ENCODE measurements around the gene CCDC120.

Gene CCDC120

DNA sequence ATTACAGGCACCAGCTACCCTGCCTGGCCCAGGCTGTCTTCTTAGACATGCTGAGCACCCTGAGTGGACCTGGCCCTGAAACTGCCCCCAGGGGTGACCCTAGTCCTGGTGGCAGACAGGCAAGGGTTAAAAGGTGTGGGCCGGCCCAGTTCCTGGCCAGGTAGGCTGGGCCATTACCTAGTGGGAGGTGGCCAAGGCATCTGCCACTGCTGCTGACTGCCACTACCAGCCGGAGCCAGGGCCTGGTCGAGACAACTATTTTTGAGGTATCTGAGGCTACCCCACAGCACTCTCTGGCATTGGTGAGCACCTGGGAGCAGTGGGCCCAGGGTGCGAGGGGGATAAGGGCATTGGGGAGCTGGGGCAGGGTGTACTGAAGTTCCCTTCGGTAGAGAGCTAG is at the start of gene CCDC120:
Gene CCDC120 (plus strand): TSS at position 206 of the 400 bp plus-strand sequence. CDS start 3,043 bp downstream, outside the sequence.
- DNase-seq (ENCODE audit: low read depth): peak; percentile 60
- TF ChIP-seq, protein P1, sequence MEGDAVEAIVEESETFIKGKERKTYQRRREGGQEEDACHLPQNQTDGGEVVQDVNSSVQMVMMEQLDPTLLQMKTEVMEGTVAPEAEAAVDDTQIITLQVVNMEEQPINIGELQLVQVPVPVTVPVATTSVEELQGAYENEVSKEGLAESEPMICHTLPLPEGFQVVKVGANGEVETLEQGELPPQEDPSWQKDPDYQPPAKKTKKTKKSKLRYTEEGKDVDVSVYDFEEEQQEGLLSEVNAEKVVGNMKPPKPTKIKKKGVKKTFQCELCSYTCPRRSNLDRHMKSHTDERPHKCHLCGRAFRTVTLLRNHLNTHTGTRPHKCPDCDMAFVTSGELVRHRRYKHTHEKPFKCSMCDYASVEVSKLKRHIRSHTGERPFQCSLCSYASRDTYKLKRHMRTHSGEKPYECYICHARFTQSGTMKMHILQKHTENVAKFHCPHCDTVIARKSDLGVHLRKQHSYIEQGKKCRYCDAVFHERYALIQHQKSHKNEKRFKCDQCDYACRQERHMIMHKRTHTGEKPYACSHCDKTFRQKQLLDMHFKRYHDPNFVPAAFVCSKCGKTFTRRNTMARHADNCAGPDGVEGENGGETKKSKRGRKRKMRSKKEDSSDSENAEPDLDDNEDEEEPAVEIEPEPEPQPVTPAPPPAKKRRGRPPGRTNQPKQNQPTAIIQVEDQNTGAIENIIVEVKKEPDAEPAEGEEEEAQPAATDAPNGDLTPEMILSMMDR (IDR thresholded peaks at IDR 0.05; ENCODE audit: insufficient read depth, low read depth, low read length, missing control alignments): no peak
- peak within 1 kb of the TSS; percentile 69 for H3K4me3 ChIP-seq (ENCODE audit: low read length)

GRCh38 chrX:49019050-49019449 is 39.7 kb upstream of the CCDC120 start:
- DNase-seq (ENCODE audit: low read depth): no peak
- TF ChIP-seq, protein P1 (IDR thresholded peaks at IDR 0.05; ENCODE audit: insufficient read depth, low read depth, low read length, missing control alignments): no peak
- H3K4me3 ChIP-seq (ENCODE audit: low read length): no peak overlapping the region

DNA sequence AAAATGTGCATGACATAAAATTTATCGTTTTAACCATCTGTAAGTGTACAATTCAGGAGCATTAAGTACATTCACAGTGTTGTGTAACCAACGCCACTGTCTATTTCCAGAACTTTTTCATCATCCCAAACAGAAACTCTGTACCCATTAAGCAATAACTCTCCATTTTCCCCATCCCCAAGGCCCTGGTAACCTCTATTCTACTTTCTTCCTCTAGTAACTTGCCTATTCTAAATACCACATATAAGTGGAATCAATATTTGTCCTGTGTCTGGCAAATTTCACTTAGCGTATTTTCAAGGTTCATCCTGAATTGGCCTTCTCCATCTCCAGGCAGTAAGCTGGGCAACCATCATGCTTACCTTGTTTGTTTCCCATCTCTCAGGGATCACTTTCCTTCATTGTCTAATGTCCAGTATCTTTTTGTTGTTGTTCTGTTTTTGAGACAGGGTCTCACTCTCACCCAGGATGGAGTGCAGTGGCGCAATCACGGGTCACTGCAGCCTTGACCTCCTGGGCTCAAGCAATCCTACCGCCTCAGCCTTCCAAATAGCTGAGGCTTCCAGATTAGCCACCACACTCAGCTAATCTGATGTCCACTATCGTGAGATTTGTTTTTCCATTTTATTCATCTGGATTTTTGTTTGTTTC is 39.1 kb upstream of the CCDC120 start:
- no peak overlapping the region for H3K4me3 ChIP-seq (ENCODE audit: low read length)
- no peak for DNase-seq (ENCODE audit: low read depth)
- TF ChIP-seq, protein P1 (IDR thresholded peaks at IDR 0.05; ENCODE audit: insufficient read depth, low read depth, low read length, missing control alignments): no peak

GRCh38 chrX:49029876-49030275 is 28.9 kb upstream of the CCDC120 start:
- TF ChIP-seq, protein P1 (IDR thresholded peaks at IDR 0.05; ENCODE audit: insufficient read depth, low read depth, low read length, missing control alignments): no peak
- DNase-seq (ENCODE audit: low read depth): peak; percentile 88

GRCh38 chrX:49030283-49030682 is 28.5 kb upstream of the CCDC120 start:
- DNase-seq (ENCODE audit: low read depth): no peak
- no peak overlapping the region for H3K4me3 ChIP-seq (ENCODE audit: low read length)
- TF ChIP-seq, protein P1 (IDR thresholded peaks at IDR 0.05; ENCODE audit: insufficient read depth, low read depth, low read length, missing control alignments): no peak

More at GRCh38 chrX:49029876-49030275, 28.9 kb upstream of the CCDC120 start:
- no peak overlapping the region for H3K4me3 ChIP-seq (ENCODE audit: low read length)

DNA sequence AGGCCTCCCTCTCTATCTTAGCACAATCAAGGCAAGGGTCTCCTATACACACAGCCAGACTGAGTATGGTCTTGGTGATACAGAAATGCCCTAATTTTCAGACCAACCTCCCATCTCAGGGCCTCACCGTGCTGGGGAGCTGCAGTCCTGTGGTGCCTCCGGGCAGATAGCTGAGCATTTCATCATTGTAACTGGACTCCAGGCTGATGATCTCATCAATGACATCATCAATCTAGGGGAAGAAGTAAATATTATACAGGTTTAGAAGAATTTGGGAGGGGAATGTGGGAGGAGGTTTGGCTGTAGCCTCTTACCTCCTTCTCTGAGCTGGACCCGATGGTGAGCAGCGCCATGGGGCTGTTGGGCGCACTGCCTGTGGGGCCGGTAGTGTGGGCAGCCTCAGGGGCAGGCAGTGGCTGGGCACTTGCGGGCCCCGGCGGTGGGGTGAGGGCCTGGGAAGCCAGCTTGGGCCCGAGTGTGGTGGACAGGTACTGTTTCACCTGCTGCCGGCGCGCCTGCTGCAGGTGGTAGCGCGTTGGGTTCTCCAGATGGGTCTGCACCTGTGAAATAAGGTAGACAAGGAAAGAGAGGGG is 20.8 kb upstream of the CCDC120 start:
- DNase-seq (ENCODE audit: low read depth): peak; percentile 53
- no peak overlapping the region for H3K4me3 ChIP-seq (ENCODE audit: low read length)
- TF ChIP-seq, protein P1 (IDR thresholded peaks at IDR 0.05; ENCODE audit: insufficient read depth, low read depth, low read length, missing control alignments): no peak

Measured in epithelial cell of esophagus (primary cell).